Thyroid gland (tissue), 4 donors: ENCODE results near the gene CAMKMT.

Experiments used
- CTCF ChIP-seq, 6 experiments: fragments of 200-600 bp in 3 of 6; fragments of 450-650 bp in 3 of 6; sonication (generic) in 3 of 6; IDR thresholded peaks; one replicate each; pipeline ENCODE4 v1.5.1; 2016 to 2019; ENCODE audit warnings: antibody characterized with exemption in 6 of 6, mild to moderate bottlenecking in 2 of 6, inconsistent platforms in 1 of 6, moderate library complexity in 1 of 6
- POLR2A ChIP-seq, 2 donors: fragments of 450-650 bp; IDR thresholded peaks; one replicate each; pipeline ENCODE4 v1.6.1; 2017; ENCODE audit warnings: antibody characterized with exemption in 2 of 2, mild to moderate bottlenecking in 2 of 2, moderate library complexity in 1 of 2

DNA sequence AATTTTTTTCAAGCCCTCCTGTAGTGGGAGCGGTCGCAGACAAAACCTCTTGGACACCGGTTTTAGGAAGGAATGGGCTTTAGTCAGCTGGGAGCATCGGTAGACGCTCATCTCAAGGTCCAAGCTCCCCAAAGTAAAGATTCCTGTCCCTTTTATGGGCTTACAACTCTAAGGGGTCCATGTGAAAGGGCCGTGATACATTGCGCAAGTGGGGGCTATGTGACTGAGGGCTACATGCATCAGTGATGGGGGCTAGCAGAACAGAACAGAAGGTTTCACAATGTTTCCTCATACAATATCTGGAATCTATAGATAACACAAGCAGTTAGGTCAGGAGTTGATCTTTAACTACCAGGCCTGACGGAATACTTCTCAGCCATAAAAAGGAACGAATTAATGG, 62.5 kb downstream of the CAMKMT start:
- TF ChIP-seq CTCF (IDR thresholded peaks at IDR 0.05), result no peak
- no peak for TF ChIP-seq POLR2A (IDR thresholded peaks at IDR 0.05)
